ENCODE data around the gene USH1C.

Gene USH1C

GRCh38 chr11:17478070-17478469 lies 66.1 kb downstream of the USH1C start:
- no peak overlapping the region for H3K27ac ChIP-seq
- TF ChIP-seq CTCF (conservative IDR thresholded peaks at IDR 0.05) (no peak), ZFX (IDR thresholded peaks at IDR 0.05) (no peak)

GRCh38 chr11:17477361-17477760 lies 66.9 kb downstream of the USH1C start:
- H3K27ac ChIP-seq = no peak overlapping the region

GRCh38 chr11:17477084-17477333 lies 67.2 kb downstream of the USH1C start:
- no peak for TF ChIP-seq CTCF (conservative IDR thresholded peaks at IDR 0.05)
- H3K27ac ChIP-seq = no peak overlapping the region

More at GRCh38 chr11:17477361-17477760, 66.9 kb downstream of the USH1C start:
- TF ChIP-seq ZFX (IDR thresholded peaks at IDR 0.05) = no peak
- no peak for TF ChIP-seq CTCF (conservative IDR thresholded peaks at IDR 0.05)

GRCh38 chr11:17476317-17477083 lies 67.7 kb downstream of the USH1C start, which contains the start of gene ABCC8:
ABCC8 (minus strand) TSS chr11:17476845; CDS start chr11:17476776, 69 bp downstream.
- H3K27ac ChIP-seq = no peak within 1 kb of the TSS
- no peak for TF ChIP-seq ZFX (IDR thresholded peaks at IDR 0.05)
- TF ChIP-seq CTCF (conservative IDR thresholded peaks at IDR 0.05) = no peak

- H3K27ac ChIP-seq = no peak overlapping the region
These were observed 68.4 kb downstream of the USH1C start for GRCh38 chr11:17475666-17476316.

GRCh38 chr11:17473071-17473744 lies 71.0 kb downstream of the USH1C start:
- no peak for TF ChIP-seq ZFX (IDR thresholded peaks at IDR 0.05)
- TF ChIP-seq CTCF (conservative IDR thresholded peaks at IDR 0.05) = no peak; the same call in 1 of the 2 replicates
- no peak overlapping the region for H3K27ac ChIP-seq

More at GRCh38 chr11:17475666-17476316, 68.4 kb downstream of the USH1C start:
- TF ChIP-seq ZFX (IDR thresholded peaks at IDR 0.05) = no peak

GRCh38 chr11:17472467-17472866 lies 71.7 kb downstream of the USH1C start:
- no peak for TF ChIP-seq CTCF (conservative IDR thresholded peaks at IDR 0.05)
- no peak for TF ChIP-seq ZFX (IDR thresholded peaks at IDR 0.05)

More at GRCh38 chr11:17472467-17472866, 71.7 kb downstream of the USH1C start:
- H3K27ac ChIP-seq = no peak overlapping the region

All from C4-2B (cell line).